Keratinocyte (primary cell): Measurements from ENCODE around the gene RGS8. TPM values are rescaled to one million over a fixed set of nuclear protein-coding genes. Genes with fewer than 3 reads are reported as not detected.

Experiments used
- DNase-seq: peaks from one replicate; pipeline ENCODE4 v3.0.0-alpha.2; 2011; ENCODE audit warnings: low read depth, missing footprints, low spot score
- FAIRE-seq: peaks from 2 replicates; lab custom pipeline; 2011; peaks lifted over from hg19 to GRCh38; lab: Jason Lieb, UNC
- H2AFZ ChIP-seq: 2 replicates; pipeline ENCODE4 v1.6.0; 2012; ENCODE audit warnings: low read length, control low read depth, inconsistent platforms; ENCODE audit not compliant: control insufficient read depth
- H3K27ac ChIP-seq: 2 replicates; pipeline ENCODE4 v1.5.1; 2011; ENCODE audit warnings: low read length; ENCODE audit not compliant: control insufficient read depth, insufficient read depth
- H3K27me3 ChIP-seq: 3 replicates; pipeline ENCODE4 v1.6.0; 2011; ENCODE audit warnings: low read length; ENCODE audit not compliant: control insufficient read depth, insufficient read depth; ENCODE audit errors: extremely low read depth
- H3K36me3 ChIP-seq, 2 experiments: 2 replicates in 1 of 2; 3 replicates in 1 of 2; pipeline ENCODE4 v1.5.1; 2011; ENCODE audit warnings: low read length in 2 of 2, mild to moderate bottlenecking in 1 of 2; ENCODE audit not compliant: control insufficient read depth in 2 of 2, insufficient read depth in 2 of 2; ENCODE audit errors: extremely low read depth in 1 of 2
- H3K4me1 ChIP-seq: 3 replicates; pipeline ENCODE4 v1.5.1; 2011; ENCODE audit warnings: low read length; ENCODE audit not compliant: control insufficient read depth, insufficient read depth; ENCODE audit errors: extremely low read depth
- H3K4me2 ChIP-seq: 3 replicates; pipeline ENCODE4 v1.6.0; 2011; ENCODE audit warnings: low read depth, low read length; ENCODE audit not compliant: control insufficient read depth, insufficient read depth; ENCODE audit errors: extremely low read depth
- H3K4me3 ChIP-seq, 3 experiments: fragments of 200-600 bp in 1 of 3; sonication (generic) in 1 of 3; 2 replicates in 2 of 3; 3 replicates in 1 of 3; pipeline ENCODE4 v1.5.1; 2011 to 2016; ENCODE audit warnings: low read length in 3 of 3, mild to moderate bottlenecking in 3 of 3, control low read depth in 2 of 3, inconsistent platforms in 1 of 3, low read depth in 1 of 3, mixed read lengths in 1 of 3, mixed run types in 1 of 3, moderate library complexity in 1 of 3; ENCODE audit not compliant: control insufficient read depth in 2 of 3, insufficient read depth in 2 of 3; ENCODE audit errors: extremely low read depth in 1 of 3
- H3K79me2 ChIP-seq: 2 replicates; pipeline ENCODE4 v1.6.0; 2012; ENCODE audit warnings: low read length; ENCODE audit not compliant: control insufficient read depth, insufficient read depth
- H3K9ac ChIP-seq: 3 replicates; pipeline ENCODE4 v1.6.0; 2011; ENCODE audit warnings: low read length; ENCODE audit not compliant: control insufficient read depth, insufficient read depth; ENCODE audit errors: extremely low read depth
- H3K9me1 ChIP-seq: 3 replicates; pipeline ENCODE4 v1.6.0; 2011; ENCODE audit warnings: low read length; ENCODE audit not compliant: control insufficient read depth, insufficient read depth; ENCODE audit errors: extremely low read depth
- H3K9me3 ChIP-seq: 2 replicates; pipeline ENCODE4 v1.5.1; 2012; ENCODE audit warnings: low read depth, low read length; ENCODE audit not compliant: control insufficient read depth
- H4K20me1 ChIP-seq: 3 replicates; pipeline ENCODE4 v1.6.0; 2011; ENCODE audit warnings: low read length; ENCODE audit not compliant: control insufficient read depth, insufficient read depth; ENCODE audit errors: extremely low read depth
- EZH2 ChIP-seq: IDR thresholded peaks from one replicate; pipeline ENCODE4 v1.6.1; 2012; ENCODE audit warnings: inconsistent platforms, mild to moderate bottlenecking, low read length, moderate library complexity
- dilution Hi-C: fragments of 300-500 bp; cut with MboI; formaldehyde crosslinking; loops from one replicate; pipeline ENCODE4 v1.7.0; 2020; ENCODE audit warnings: low sequenced_read_pairs; ENCODE audit not compliant: extremely low pct_ligation_motif_present
- polyA plus RNA-seq, 5 experiments: library from polyadenylated mRNA; depleted of rRNA in 3 of 5; stranded (reverse) in 3 of 5; stranded (forward) in 1 of 5; unstranded in 1 of 5; fragments of >200 nt; gene quantifications; 1 replicate in 1 of 5; 2 replicates in 3 of 5; 3 replicates in 1 of 5; pipeline versions ENCODE4 v1.2.1 to v1.2.3, GENCODE V29; 2011 to 2012; ENCODE audit warnings: missing spikeins in 2 of 5, low read depth in 1 of 5, low replicate concordance in 1 of 5
- TF ChIP-seq, protein P1 (sequence below), 3 experiments: IDR thresholded peaks in 1 of 3; conservative IDR thresholded peaks in 1 of 3; optimal IDR thresholded peaks in 1 of 3; 2 replicates in 2 of 3; 3 replicates in 1 of 3; pipeline versions ENCODE3 to v1.5.1; 2011; ENCODE audit warnings: low read length in 3 of 3, mild to moderate bottlenecking in 3 of 3, moderate library complexity in 2 of 3, control low read depth in 1 of 3, inconsistent platforms in 1 of 3; ENCODE audit not compliant: insufficient read depth in 2 of 3; ENCODE audit errors: extremely low read depth in 1 of 3

Gene RGS8
- polyA plus RNA-seq, 1 donor (not counting 4 experiments of a cell fraction or from before 2014, with no cell fraction given) = not detected

DNA sequence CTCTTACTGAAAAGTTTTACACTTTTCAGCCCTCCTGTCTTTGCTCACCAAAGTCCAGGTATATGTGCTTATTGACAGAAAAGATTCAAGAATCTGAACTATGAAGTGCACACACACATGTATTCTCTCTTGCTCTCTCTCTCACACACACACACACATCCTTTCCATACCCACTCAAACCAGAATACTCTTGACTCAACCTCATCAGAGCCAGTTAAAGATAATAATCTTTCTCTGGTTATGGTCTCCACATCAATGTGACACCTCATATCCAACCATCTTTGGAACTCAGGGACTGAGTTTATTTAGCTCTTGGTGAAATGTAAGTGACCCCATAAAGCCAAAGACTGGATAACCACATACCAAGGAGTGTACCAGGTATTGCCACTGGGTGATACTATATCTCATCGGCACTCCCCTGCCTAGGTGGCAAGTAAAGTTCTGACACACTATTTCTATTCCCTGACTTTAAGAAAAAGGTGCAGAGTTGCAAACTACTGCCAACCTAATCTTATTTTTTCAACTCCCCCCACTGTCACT lies 24.9 kb upstream of the RGS8 start:
- no peak for FAIRE-seq
- no peak overlapping the region for H3K4me3 ChIP-seq
- DNase-seq = no peak
- dilution Hi-C loops = no loop called here
- H3K27me3 ChIP-seq = peaks cover 5% of the 10 kb centered on the region
- no peaks in the 10 kb centered on the region for H3K79me2 ChIP-seq
- no peak overlapping the region for H2AFZ ChIP-seq
- no peaks in the 10 kb centered on the region for H3K9me1 ChIP-seq
- H3K9me3 ChIP-seq = no peaks in the 10 kb centered on the region
- H4K20me1 ChIP-seq = no peaks in the 10 kb centered on the region
- no peaks in the 10 kb centered on the region for H3K36me3 ChIP-seq
- H3K9ac ChIP-seq = no peak overlapping the region
- no peak overlapping the region for H3K4me2 ChIP-seq
- no peak for TF ChIP-seq EZH2
- TF ChIP-seq, protein P1, sequence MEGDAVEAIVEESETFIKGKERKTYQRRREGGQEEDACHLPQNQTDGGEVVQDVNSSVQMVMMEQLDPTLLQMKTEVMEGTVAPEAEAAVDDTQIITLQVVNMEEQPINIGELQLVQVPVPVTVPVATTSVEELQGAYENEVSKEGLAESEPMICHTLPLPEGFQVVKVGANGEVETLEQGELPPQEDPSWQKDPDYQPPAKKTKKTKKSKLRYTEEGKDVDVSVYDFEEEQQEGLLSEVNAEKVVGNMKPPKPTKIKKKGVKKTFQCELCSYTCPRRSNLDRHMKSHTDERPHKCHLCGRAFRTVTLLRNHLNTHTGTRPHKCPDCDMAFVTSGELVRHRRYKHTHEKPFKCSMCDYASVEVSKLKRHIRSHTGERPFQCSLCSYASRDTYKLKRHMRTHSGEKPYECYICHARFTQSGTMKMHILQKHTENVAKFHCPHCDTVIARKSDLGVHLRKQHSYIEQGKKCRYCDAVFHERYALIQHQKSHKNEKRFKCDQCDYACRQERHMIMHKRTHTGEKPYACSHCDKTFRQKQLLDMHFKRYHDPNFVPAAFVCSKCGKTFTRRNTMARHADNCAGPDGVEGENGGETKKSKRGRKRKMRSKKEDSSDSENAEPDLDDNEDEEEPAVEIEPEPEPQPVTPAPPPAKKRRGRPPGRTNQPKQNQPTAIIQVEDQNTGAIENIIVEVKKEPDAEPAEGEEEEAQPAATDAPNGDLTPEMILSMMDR (optimal IDR thresholded peaks at IDR 0.05 in 1 of 3, IDR thresholded peaks at IDR 0.05 in 1 of 3, conservative IDR thresholded peaks at IDR 0.05 in 1 of 3; ENCODE audit: extremely low read depth in 1 of 3, insufficient read depth in 2 of 3, low read length in 3 of 3) = no peak
- no peak overlapping the region for H3K27ac ChIP-seq
- H3K4me1 ChIP-seq = no peaks in the 10 kb centered on the region

DNA sequence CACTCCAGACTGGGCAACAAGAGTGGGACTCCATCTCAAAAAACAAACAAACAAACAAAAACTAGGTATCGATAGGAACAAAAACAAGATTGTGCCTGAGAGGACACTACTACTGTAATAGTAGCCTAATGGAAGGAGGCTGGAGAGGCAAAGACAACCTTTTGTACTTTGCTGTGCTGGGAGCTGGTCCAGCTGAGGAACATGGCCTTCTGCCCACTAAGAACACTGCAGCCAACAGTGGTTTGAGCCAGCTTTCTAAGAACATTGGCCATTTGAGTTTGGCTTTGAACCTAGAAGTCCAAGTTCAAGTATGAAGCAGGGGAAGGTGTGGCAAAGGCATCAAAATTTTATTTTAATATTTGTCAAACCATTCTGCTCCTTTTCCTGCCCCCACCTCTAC lies 22.7 kb upstream of the RGS8 start:
- H3K9ac ChIP-seq = no peak overlapping the region
- no peaks in the 10 kb centered on the region for H3K9me1 ChIP-seq
- FAIRE-seq = no peak
- dilution Hi-C loops = no loop called here
- H2AFZ ChIP-seq = no peak overlapping the region
- peaks cover 6% of the 10 kb centered on the region for H3K27me3 ChIP-seq
- no peak overlapping the region for H3K27ac ChIP-seq
- H3K4me1 ChIP-seq = no peaks in the 10 kb centered on the region
- no peaks in the 10 kb centered on the region for H3K36me3 ChIP-seq
- H3K79me2 ChIP-seq = no peaks in the 10 kb centered on the region
- no peaks in the 10 kb centered on the region for H4K20me1 ChIP-seq
- TF ChIP-seq EZH2 = no peak
- TF ChIP-seq, protein P1 (optimal IDR thresholded peaks at IDR 0.05 in 1 of 3, IDR thresholded peaks at IDR 0.05 in 1 of 3, conservative IDR thresholded peaks at IDR 0.05 in 1 of 3; ENCODE audit: extremely low read depth in 1 of 3, insufficient read depth in 2 of 3, low read length in 3 of 3) = no peak
- no peaks in the 10 kb centered on the region for H3K9me3 ChIP-seq
- DNase-seq = no peak
- H3K4me3 ChIP-seq = no peak overlapping the region
- H3K4me2 ChIP-seq = no peak overlapping the region
